H1 (cell line): ENCODE data around the gene DNMT3B. TPM values are rescaled to one million over a fixed set of nuclear protein-coding genes. Genes with fewer than 3 reads are reported as not detected.
A peak's percentile ranks its signal among the peaks of the same experiment; 100 is the strongest.

ENCODE experiments used
- CTCF ChIA-PET: fragments of 300-600 bp; sonication (Branson Sonifier 250); formaldehyde crosslinking; loops from one replicate; lab custom pipeline; 2021; ENCODE audit not compliant: partially characterized antibody; lab: Charles Lee
- POLR2A ChIA-PET: fragments of 300-600 bp; sonication (Branson Sonifier 250); formaldehyde crosslinking; loops from one replicate; lab custom pipeline; 2021; ENCODE audit warnings: inconsistent platforms; ENCODE audit not compliant: partially characterized antibody; lab: Charles Lee
- DNase-seq, 2 experiments: peaks; one replicate each; pipeline versions ENCODE4 v3.0.0 to v3.0.0-alpha.2; 2010 to 2022; ENCODE audit warnings: low spot score in 2 of 2, low read depth in 1 of 2, mixed read lengths in 1 of 2
- FAIRE-seq: peaks from 2 replicates; lab custom pipeline; 2011; peaks lifted over from hg19 to GRCh38; lab: Jason Lieb, UNC
- H2AFZ ChIP-seq: 2 replicates; pipeline ENCODE4 v1.8.1; 2012; ENCODE audit warnings: low read length, inconsistent platforms
- H2AK5ac ChIP-seq: 2 replicates; pipeline ENCODE4 v1.6.1; 2013; ENCODE audit warnings: low read depth, low read length
- H2BK120ac ChIP-seq: replicated peaks from 2 replicates; pipeline ENCODE3; 2013; ENCODE audit warnings: low read depth, low read length, inconsistent platforms
- H2BK12ac ChIP-seq: 2 replicates; pipeline ENCODE4 v1.6.1; 2013; ENCODE audit warnings: low read depth, low read length
- H2BK15ac ChIP-seq: 2 replicates; pipeline ENCODE4 v1.6.1; 2013; ENCODE audit warnings: low read length
- H2BK20ac ChIP-seq: 2 replicates; pipeline ENCODE4 v1.6.1; 2013; ENCODE audit warnings: low read length
- H2BK5ac ChIP-seq: 2 replicates; pipeline ENCODE4 v1.6.1; 2013; ENCODE audit warnings: low read depth, low read length
- H3K14ac ChIP-seq: 2 replicates; pipeline ENCODE4 v1.6.1; 2013; ENCODE audit warnings: inconsistent platforms; ENCODE audit not compliant: insufficient read length
- H3K18ac ChIP-seq: 2 replicates; pipeline ENCODE4 v1.6.1; 2013; ENCODE audit warnings: low read length; ENCODE audit errors: extremely low read depth
- H3K23ac ChIP-seq: 2 replicates; pipeline ENCODE4 v1.6.1; 2013; ENCODE audit warnings: inconsistent platforms; ENCODE audit not compliant: insufficient read length
- H3K23me2 ChIP-seq: 2 replicates; pipeline ENCODE4 v1.6.1; 2013; ENCODE audit warnings: low read depth, low read length
- H3K27ac ChIP-seq: 2 replicates; pipeline ENCODE4 v1.6.1; 2011; ENCODE audit warnings: low read depth, low read length, inconsistent platforms
- H3K27me3 ChIP-seq, 4 experiments: replicated peaks in 1 of 4; 1 replicate in 1 of 4; 2 replicates in 3 of 4; pipeline versions ENCODE4 v1.6.1 to v1.8.1; 2011 to 2013; ENCODE audit warnings: low read length in 3 of 4, mild to moderate bottlenecking in 3 of 4, inconsistent platforms in 2 of 4, mixed read lengths in 2 of 4, moderate library complexity in 1 of 4; ENCODE audit not compliant: control insufficient read depth in 3 of 4, insufficient read depth in 3 of 4; ENCODE audit errors: extremely low read depth in 1 of 4
- H3K36me3 ChIP-seq, 4 experiments: 2 replicates each; pipeline versions ENCODE4 v1.6.1 to v1.8.1; 2011 to 2013; ENCODE audit warnings: mild to moderate bottlenecking in 4 of 4, low read length in 3 of 4, moderate library complexity in 2 of 4, control low read depth in 1 of 4, inconsistent platforms in 1 of 4; ENCODE audit not compliant: insufficient read depth in 4 of 4, control insufficient read depth in 2 of 4
- H3K4ac ChIP-seq: replicated peaks from 2 replicates; pipeline ENCODE3; 2013; ENCODE audit warnings: low read length, low read depth, mixed read lengths, inconsistent platforms; ENCODE audit not compliant: insufficient read length
- H3K4me1 ChIP-seq, 4 experiments: replicated peaks in 1 of 4; 1 replicate in 1 of 4; 2 replicates in 3 of 4; pipeline versions ENCODE4 v1.6.1 to v1.8.1; 2011 to 2013; ENCODE audit warnings: low read length in 3 of 4, inconsistent platforms in 2 of 4, mixed read lengths in 1 of 4; ENCODE audit not compliant: insufficient read depth in 4 of 4, control insufficient read depth in 3 of 4
- H3K4me2 ChIP-seq, 2 experiments: 2 replicates each; pipeline versions ENCODE4 v1.6.1 to v1.8.1; 2011 to 2013; ENCODE audit warnings: low read depth in 2 of 2, low read length in 2 of 2, control low read depth in 1 of 2, inconsistent platforms in 1 of 2, mild to moderate bottlenecking in 1 of 2; ENCODE audit not compliant: insufficient read depth in 1 of 2
- H3K4me3 ChIP-seq, 4 experiments: fragments of 200-600, 300-600 bp in 1 of 4; sonication (generic), shearing (Covaris generic), sonication (Bioruptor Twin) in 1 of 4; 2 replicates each; pipeline versions ENCODE4 v1.5.1 to v1.8.1; 2011 to 2016; ENCODE audit warnings: low read length in 4 of 4, low read depth in 3 of 4, control low read depth in 2 of 4, inconsistent platforms in 2 of 4, mild to moderate bottlenecking in 2 of 4, mixed read lengths in 1 of 4, moderate library complexity in 1 of 4; ENCODE audit not compliant: insufficient read depth in 2 of 4; ENCODE audit errors: extremely low read depth in 1 of 4
- H3K56ac ChIP-seq: replicated peaks from 2 replicates; pipeline ENCODE3; 2013; ENCODE audit warnings: low read depth, mild to moderate bottlenecking, mixed read lengths, low read length, inconsistent platforms; ENCODE audit not compliant: insufficient read length
- H3K79me1 ChIP-seq: 2 replicates; pipeline ENCODE4 v1.6.1; 2013; ENCODE audit warnings: low read depth, low read length, control low read depth
- H3K79me2 ChIP-seq, 2 experiments: 2 replicates each; pipeline versions ENCODE4 v1.6.1 to v1.8.1; 2012 to 2013; ENCODE audit warnings: low read length in 2 of 2, mild to moderate bottlenecking in 2 of 2, inconsistent platforms in 1 of 2; ENCODE audit not compliant: insufficient read depth in 2 of 2, control insufficient read depth in 1 of 2
- H3K9ac ChIP-seq, 4 experiments: replicated peaks in 1 of 4; 1 replicate in 1 of 4; 2 replicates in 3 of 4; pipeline versions ENCODE4 v1.6.1 to v1.8.1; 2011 to 2013; ENCODE audit warnings: low read depth in 3 of 4, low read length in 3 of 4, control low read depth in 2 of 4, mild to moderate bottlenecking in 2 of 4, moderate library complexity in 2 of 4, inconsistent platforms in 1 of 4; ENCODE audit errors: extremely low read depth in 1 of 4
- H3K9me3 ChIP-seq, 2 experiments: 2 replicates each; pipeline versions ENCODE4 v1.6.1 to v1.8.1; 2012 to 2013; ENCODE audit warnings: mild to moderate bottlenecking in 2 of 2, moderate library complexity in 2 of 2, control low read depth in 1 of 2, inconsistent platforms in 1 of 2, low read depth in 1 of 2, low read length in 1 of 2, mixed read lengths in 1 of 2; ENCODE audit not compliant: insufficient read depth in 2 of 2
- H4K20me1 ChIP-seq, 2 experiments: replicated peaks in 1 of 2; 2 replicates each; pipeline versions ENCODE3 to v1.8.1; 2011 to 2013; ENCODE audit warnings: inconsistent platforms in 2 of 2, low read length in 2 of 2, mild to moderate bottlenecking in 1 of 2; ENCODE audit not compliant: insufficient read depth in 2 of 2, control insufficient read depth in 1 of 2
- H4K5ac ChIP-seq: 2 replicates; pipeline ENCODE4 v1.6.1; 2013; ENCODE audit warnings: low read length, low read depth, mixed read lengths, inconsistent platforms; ENCODE audit not compliant: insufficient read length
- H4K8ac ChIP-seq: 2 replicates; pipeline ENCODE4 v1.8.0; 2013; ENCODE audit warnings: mild to moderate bottlenecking, moderate library complexity, low read length, inconsistent platforms; ENCODE audit not compliant: insufficient read depth; ENCODE audit errors: extremely low read depth
- H4K91ac ChIP-seq: replicated peaks from 2 replicates; pipeline ENCODE3; 2013; ENCODE audit warnings: low read length, mixed read lengths, inconsistent platforms; ENCODE audit not compliant: insufficient read length
- CBX8 ChIP-seq: fragments of 300-800, 300-1000 bp; sonication (generic); IDR thresholded peaks from 2 replicates; pipeline ENCODE4 v1.7.1; 2016; ENCODE audit warnings: low read depth, low read length, borderline replicate concordance
- CHD2 ChIP-seq: IDR thresholded peaks from 2 replicates; pipeline ENCODE4 v1.6.1; 2012; ENCODE audit warnings: low read length, improper control_type of control experiment
- WGBS, 2 experiments: shearing (Covaris generic) in 1 of 2; methylation state at CpG; one replicate each; pipeline versions ENCODE4 v1.1.6 to v1.1.7; 2013 to 2015; ENCODE audit warnings: low lambda C conversion rate in 2 of 2, mixed read lengths in 2 of 2, inconsistent platforms in 1 of 2, low coverage in 1 of 2, missing lambda C conversion rate in 1 of 2; ENCODE audit not compliant: insufficient replicate concordance in 2 of 2, insufficient coverage in 1 of 2, insufficient read length in 1 of 2; ENCODE audit errors: extremely low coverage in 1 of 2, missing lambda C conversion rate in 1 of 2; 5-methylcytosine and 5-hydroxymethylcytosine counted together
- polyA plus RNA-seq, 7 experiments: library from polyadenylated mRNA; depleted of rRNA in 3 of 7; stranded (reverse) in 5 of 7; unstranded in 2 of 7; fragments of >200 nt in 5 of 7; fragments of 200-250 nt in 2 of 7; gene quantifications; 1 replicate in 5 of 7; 2 replicates in 1 of 7; 4 replicates in 1 of 7; pipeline versions ENCODE4 v1.2.1 to v1.2.3, GENCODE V29; 2011 to 2013; ENCODE audit warnings: missing spikeins in 2 of 7, mixed read lengths in 2 of 7
- total RNA-seq: library from RNA; stranded (reverse); fragmentation: NEBNext Ultra II Directional; extraction: Animal tissue kit (Norgen Biotek cat#: 25700); gene quantifications from 2 replicates; pipeline ENCODE4 v1.2.1, GENCODE V29; 2021

The DNMT3B gene
- total and polyA plus RNA-seq, 2 of the 8 experiments (the other 6 are each of a cell fraction or from before 2014, with no cell fraction given): 433 to 1,016 TPM

DNA sequence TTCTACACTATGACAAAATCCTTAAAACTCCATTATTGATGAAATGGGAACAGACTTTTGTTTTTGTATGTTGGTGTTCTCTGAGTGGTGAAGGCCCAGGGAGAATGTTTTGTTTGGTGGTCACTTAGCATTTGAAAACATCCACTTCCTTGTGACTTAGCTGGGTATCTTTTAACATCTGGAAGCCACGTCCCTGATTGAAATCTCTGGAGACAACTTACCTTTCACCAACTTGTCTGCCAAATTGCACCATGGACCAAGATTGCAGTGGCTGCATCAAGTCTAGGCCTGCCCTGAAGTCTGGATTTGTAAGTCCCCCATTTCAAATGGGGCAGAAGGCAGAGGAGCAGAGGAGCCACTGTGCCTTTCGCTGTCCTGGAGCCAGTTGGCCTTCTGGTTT lies 96.0 kb downstream of the DNMT3B start:
- no peaks in the 10 kb centered on the region; a peak in 1 of 4 replicates for H3K79me2 ChIP-seq
- H2AFZ ChIP-seq: no peak overlapping the region
- peak overlapping the region; percentile 36 to 46 for H3K4me2 ChIP-seq
- CTCF ChIA-PET: interaction anchor here (0.6 to 1.5 kb wide), 3 partner anchors 15 to 81 kb away, joined by 3 read pairs; no protein-coding TSS in a partner anchor
- H3K9me3 ChIP-seq: no peaks in the 10 kb centered on the region
- H3K4me3 ChIP-seq: peak overlapping the region in 1 of 4 experiments; percentile 21; a peak in 1 of 8 replicates
- peak overlapping the region; percentile 74 for H4K5ac ChIP-seq
- H3K23me2 ChIP-seq: no peaks in the 10 kb centered on the region
- no peaks in the 10 kb centered on the region for H3K27me3 ChIP-seq
- H4K8ac ChIP-seq: no peak overlapping the region
- no peak overlapping the region for H3K4ac ChIP-seq
- H2BK5ac ChIP-seq: peak overlapping the region; percentile 95
- no peak overlapping the region for H3K9ac ChIP-seq
- POLR2A ChIA-PET: interaction anchor here (0.6 to 1.7 kb wide), 4 partner anchors 9 to 38 kb away, joined by 3 to 6 read pairs (median 4); no protein-coding TSS in a partner anchor
- no peaks in the 10 kb centered on the region for H4K20me1 ChIP-seq
- H3K18ac ChIP-seq: peak overlapping the region; percentile 40; the same call in 1 of the 2 replicates
- 33% methylated on average over 2 of the region's 2 CpGs; no CpG with 5 or more reads in 1 of the 2 experiments for WGBS, 2 experiments
- no peak overlapping the region for H2BK20ac ChIP-seq
- no peaks in the 10 kb centered on the region; the same call in 1 of the 2 replicates for H3K79me1 ChIP-seq
- H4K91ac ChIP-seq: peak overlapping the region; percentile 92
- peaks cover 9 to 17% (median 11%) of the 10 kb centered on the region in 4 experiments; a peak in 6 of 7 replicates for H3K4me1 ChIP-seq
- peak overlapping the region; percentile 94; the same call in 1 of the 2 replicates for H2BK12ac ChIP-seq
- no peak overlapping the region for H3K14ac ChIP-seq
- H3K36me3 ChIP-seq: peaks cover 0 to 4% (median 1%) of the 10 kb centered on the region in 4 experiments; a peak in 2 of 8 replicates
- peak overlapping the region; percentile 87 for H2BK120ac ChIP-seq
- H3K27ac ChIP-seq: no peak overlapping the region
- DNase-seq: no peak
- peak overlapping the region; percentile 92; the same call in 1 of the 2 replicates for H2AK5ac ChIP-seq
- no peak overlapping the region for H3K56ac ChIP-seq
- peak; percentile 92 for FAIRE-seq
- H2BK15ac ChIP-seq: no peak overlapping the region; the same call in 1 of the 2 replicates
- H3K23ac ChIP-seq: no peak overlapping the region
- TF ChIP-seq CHD2 (no peak), CBX8 (no peak)
